Activated CD4-positive, alpha-beta T cell treated with anti-CD3 and anti-CD28 coated beads, Interleukin-2, amount 50 U/mL, for 4 hours (primary cell): ENCODE results near the gene CFAP46.
"Not testable (repeated sequence)": the region's sequence is repeated elsewhere in the genome, so short reads cannot be mapped to it uniquely, and the experiment has no call there.

Source experiments
- DNase-seq, 2 experiments: peaks; one replicate each; pipeline ENCODE4 v3.0.0-alpha.2; 2020

The CFAP46 gene

GRCh38 chr10:132943791-132944404 lies 1.5 kb upstream of the CFAP46 start:
- no peak for DNase-seq

DNA sequence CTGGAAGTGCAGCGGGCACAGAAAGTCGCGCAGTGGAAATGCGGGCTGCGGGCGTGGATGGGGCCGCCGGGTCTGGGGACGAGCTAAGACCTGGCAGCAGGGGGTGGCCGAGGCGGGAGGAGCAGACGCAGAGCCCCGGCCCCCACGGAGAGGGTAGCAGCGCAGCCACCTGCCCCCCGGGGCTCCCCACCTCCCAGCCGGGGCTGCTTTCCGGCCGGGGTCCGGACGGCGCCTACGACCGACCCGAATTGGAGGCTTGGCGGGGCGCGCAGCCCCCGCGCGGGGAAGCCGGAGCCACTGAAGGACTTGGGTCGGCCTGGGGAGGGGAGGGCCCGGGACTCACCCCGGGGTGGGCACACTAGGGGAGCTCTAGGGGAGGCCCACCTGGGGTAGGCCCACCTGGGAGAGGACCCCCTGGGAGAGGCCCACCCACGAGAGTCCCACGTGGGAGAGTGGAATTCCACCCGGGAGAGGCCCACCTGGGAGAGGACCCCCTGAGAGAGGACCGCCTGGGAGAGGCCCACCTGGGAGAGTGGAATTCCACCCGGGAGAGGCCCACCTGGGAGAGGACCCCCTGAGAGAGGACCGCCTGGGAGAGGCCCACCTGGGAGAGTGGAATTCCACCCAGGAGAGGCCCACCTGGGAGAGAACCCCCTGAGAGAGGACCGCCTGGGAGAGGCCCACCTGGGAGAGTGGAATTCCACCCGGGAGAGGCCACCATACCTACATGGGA lies 854 bp upstream of the CFAP46 start:
- DNase-seq = no peak

DNA sequence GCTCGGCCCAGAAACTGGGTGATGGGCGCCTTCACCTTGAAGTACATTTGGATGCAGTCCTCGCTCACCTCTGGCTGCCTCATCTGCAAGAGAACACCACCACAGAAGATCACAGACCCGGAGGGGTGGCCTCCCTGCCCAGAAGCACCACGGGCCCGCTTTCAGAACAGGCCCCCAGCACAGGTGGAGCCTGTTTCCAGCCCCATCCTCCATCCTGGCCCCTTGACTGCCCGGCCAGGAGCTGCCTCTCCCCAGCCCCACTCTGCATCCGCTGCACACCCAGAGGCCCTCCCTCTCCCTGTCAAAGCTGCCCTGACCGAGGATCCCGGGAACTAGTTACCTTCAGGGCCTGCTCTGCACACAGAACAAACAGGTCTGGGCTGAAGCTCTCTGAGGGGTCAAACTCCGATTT lies 724 bp downstream of the CFAP46 start:
- no peak for DNase-seq

GRCh38 chr10:132940791-132941465 lies 1.4 kb downstream of the CFAP46 start:
- no peak for DNase-seq

DNA sequence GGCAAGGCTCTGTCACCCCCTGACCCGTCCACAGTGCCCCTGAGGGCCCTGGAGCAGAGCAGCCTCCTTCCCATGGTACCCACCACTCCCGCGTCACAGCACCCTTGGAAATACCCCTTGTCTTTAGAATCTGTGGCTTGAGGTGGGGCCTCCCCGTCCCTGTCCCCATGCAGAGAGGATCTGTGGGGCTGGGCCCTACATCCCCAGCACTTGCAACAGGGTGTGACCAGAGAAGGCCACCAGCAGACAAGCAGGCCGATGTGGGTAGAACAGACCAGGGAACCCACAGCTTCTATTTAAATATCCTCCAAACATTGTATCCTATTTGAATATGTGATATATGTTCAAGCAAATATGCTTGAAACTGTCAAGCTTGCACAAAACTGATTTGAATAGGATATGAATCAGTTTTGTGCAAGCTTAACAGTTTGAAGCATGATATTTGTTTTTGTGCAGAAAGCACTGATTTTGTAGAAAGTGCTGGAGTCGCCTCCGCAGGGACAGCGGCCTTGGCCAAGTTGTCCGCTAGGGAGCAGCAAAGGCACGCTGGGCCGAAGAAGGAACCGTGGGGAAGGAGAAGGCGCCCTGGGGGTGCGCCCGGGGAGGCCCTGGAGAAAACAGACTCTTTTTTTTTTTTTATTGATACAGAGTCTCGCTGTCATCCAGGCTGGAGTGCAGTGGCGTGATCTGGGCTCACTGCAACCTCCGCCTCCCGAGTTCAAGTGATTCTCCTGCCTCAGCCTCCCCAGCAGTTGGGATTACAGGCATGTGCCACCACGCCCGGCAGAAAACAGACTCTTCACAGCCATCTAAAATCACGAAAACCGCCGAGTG lies 2.2 kb downstream of the CFAP46 start:
- DNase-seq = no peak

DNA sequence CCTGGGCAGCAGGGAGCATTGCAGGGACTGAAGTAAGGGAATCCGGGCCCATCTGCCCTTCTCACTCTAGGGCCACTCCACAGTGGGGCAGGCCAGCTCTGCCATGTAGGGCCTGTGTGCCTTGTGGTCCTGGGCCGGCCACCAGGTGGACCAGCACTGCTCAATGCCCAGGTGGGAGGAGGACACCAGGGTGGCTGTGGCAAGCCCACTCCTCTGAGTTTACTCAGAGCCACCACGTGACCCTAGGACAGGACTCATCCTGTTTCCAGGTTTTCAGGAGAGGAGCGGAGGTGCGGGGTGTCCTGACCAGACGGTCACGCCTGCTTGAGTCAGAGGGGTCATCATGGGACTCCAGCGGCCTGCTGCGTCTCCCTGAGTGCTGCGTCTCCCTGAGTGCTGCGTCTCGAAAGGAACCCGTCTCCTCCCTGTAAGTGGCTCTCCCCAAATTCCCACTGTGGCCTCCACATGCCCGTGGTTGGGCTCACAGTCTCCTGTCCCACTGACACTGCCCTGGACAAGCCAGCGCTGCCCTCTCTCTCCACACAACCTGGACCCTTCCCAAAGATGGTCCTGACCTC lies 2.9 kb downstream of the CFAP46 start:
- no peak for DNase-seq

DNA sequence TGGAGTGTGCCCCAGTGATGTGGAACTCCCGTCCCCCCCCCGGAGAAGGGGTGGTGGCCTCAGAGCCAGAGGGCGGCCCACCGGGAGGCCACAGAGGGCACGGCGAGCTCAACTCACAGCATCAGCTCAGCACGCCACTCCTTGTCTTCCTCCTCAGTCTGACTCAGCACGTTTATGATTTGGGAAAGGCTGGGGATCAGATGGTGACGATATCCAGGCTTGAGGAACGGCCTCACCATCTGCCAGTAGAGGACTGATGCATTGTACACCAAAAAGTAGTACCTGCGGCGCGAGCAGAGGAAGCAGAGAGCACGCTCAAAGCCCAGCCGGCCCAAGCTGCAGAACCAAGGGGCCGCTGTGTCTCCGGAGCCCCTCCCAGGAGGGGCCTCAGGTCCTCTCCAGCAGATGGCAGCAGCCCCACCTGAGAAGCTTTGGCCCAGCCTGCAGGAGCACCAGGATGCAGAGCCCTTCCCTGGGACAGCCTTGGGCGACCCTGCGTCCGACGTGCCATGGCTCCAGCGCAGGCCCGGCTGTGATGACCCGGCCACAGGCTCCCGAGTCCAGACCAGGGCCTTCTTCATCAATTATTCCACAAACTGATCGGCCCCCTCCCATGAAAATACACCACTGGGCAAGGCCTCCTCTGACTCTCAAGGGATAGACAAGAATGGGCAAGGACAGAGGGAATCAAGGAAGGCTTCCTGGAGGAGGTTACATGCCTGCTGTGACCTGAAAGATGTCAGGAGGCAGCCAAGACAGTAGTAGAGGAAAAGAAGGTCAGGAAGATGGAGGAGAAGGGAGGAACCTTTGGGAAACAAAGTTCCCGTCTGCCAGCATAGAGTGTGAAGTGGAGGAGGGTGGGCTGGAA lies 3.7 kb downstream of the CFAP46 start:
- no peak for DNase-seq

GRCh38 chr10:132937861-132938260 lies 4.5 kb downstream of the CFAP46 start:
- no peak for DNase-seq

DNA sequence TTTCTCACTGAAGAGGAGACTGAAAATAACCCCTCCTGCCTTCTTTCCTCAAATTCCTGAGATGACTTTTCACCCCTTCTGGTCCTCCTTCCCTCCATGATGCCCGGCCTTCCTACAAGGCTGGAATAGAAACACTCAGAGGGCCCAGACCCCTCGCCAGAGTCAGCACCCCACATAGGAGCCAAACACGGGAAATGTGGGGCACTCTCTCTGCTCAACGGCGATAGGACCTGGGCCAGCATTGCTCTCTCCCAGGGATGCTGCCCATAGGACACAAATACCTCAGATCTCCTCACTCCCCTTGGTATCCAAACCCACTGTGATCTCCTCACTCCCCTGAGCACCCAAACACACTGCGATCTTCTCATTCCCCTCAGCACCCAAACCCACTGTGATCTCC lies 7.4 kb downstream of the CFAP46 start:
- no peak for DNase-seq

DNA sequence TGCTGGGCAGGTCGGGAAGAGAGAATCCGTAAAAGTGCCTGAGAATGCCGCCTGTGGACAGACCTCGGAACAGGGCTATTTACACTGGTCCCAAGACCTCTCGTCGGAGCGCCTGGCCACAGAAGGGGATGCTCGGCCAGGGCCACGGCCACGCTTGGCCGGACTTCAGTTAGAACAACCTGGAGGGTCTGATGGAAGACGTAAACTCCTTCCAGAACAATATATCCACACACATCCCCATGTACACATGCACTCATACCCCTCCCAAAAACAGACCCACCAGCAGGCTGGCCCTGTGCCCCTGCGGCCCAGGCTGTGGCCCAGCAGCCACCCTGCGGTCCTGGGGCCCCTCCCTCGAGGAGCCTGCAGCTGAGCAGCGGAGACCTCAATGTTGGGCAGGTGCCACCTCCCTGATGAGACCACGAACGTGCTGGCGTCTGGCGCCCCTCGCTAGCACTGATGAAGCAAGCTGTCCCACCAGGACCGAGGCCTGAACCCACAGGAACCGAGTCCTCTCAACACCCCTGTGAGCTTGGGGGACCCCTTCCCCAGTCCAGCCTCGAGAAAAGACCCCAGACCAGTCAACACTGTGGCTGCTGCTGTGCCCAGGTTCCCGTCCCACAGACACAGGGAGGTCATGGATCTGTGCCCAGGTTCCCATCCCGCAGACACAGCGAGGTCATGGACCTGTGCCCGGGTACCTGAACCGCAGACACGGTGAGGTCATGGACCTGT lies 8.9 kb downstream of the CFAP46 start:
- DNase-seq = no peak

GRCh38 chr10:132932461-132933307 lies 9.7 kb downstream of the CFAP46 start:
- no peak for DNase-seq

GRCh38 chr10:132931258-132932250 lies 10.8 kb downstream of the CFAP46 start:
- not testable (repeated sequence) for DNase-seq

- not testable (repeated sequence) for DNase-seq
Measured at GRCh38 chr10:132930701-132931100, 11.7 kb downstream of the CFAP46 start.

DNA sequence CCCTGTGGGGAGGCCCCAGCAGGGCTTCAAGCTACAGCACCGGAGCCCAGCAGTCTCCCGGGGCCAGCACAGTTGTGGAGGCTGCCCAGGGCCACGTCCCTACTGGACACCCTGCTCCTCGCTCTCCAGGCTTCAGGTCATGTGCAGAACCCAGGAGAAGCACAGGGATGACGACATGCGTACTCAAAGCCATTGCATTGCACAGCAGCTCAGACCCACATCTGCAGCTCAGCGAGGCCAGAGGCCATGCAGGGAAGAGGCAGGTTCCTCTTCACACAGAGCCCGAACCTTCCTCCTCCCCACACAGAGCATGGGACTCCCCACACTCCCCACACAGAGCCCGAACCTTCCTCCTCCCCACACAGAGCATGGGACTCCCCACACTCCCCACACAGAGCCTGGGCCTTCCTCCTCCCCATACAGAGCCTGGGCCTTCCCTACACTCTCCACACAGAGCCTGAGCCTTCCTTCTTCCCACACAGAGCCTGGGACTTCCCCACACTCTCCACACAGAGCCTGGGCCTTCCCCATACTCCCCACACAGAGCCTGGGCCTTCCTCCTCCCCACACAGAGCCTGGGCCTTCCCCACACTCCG lies 12.3 kb downstream of the CFAP46 start:
- no peak for DNase-seq

DNA sequence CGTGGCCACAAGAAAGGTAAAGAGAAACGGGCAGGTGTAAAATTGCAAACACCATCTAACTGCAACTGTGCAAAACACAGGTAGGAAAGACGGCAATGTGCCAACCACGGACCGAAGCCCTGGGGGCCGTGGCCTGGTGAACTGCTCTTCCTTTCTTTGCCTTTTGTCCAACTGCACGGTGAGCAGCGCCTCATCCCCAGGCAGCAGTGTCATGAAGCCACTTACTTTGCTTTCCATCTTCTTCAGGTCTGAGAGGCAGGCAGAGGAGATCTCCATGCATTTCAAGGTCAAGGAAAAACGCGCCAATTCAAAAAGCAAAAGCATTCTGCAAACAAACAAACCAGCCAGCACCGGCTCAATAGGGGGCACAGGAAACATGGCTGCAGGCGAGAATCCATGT lies 12.9 kb downstream of the CFAP46 start:
- no peak for DNase-seq

DNA sequence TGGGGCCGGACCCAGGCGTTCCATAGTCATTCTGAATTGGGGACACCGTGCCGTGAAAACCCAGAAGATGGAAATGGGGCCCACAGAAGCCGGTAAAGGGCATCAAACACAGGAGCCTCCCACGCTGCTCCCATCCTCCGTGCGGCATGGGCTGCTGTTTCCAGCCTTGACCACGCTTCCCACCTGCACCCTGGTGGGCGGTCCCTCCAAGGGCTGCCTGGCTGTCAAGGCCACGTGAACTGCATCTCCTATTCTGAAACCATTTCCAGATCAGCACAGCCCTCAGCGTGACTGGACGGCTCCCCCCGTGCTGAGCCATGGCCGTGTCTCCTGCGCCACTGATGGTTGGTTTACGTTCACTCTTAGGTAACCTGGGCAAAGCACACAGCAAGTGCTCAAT lies 14.1 kb downstream of the CFAP46 start:
- DNase-seq = no peak

- no peak for DNase-seq
Measured at GRCh38 chr10:132927824-132928223, 14.5 kb downstream of the CFAP46 start.
